ENCODE data around the gene GNAO1. TPM values are rescaled to one million over a fixed set of nuclear protein-coding genes. Genes with fewer than 3 reads are reported as not detected.

GNAO1 gene
- total and polyA plus RNA-seq, 2 of the 13 experiments (the other 11 are each of a cell fraction or from before 2014, with no cell fraction given), result not detected

DNA sequence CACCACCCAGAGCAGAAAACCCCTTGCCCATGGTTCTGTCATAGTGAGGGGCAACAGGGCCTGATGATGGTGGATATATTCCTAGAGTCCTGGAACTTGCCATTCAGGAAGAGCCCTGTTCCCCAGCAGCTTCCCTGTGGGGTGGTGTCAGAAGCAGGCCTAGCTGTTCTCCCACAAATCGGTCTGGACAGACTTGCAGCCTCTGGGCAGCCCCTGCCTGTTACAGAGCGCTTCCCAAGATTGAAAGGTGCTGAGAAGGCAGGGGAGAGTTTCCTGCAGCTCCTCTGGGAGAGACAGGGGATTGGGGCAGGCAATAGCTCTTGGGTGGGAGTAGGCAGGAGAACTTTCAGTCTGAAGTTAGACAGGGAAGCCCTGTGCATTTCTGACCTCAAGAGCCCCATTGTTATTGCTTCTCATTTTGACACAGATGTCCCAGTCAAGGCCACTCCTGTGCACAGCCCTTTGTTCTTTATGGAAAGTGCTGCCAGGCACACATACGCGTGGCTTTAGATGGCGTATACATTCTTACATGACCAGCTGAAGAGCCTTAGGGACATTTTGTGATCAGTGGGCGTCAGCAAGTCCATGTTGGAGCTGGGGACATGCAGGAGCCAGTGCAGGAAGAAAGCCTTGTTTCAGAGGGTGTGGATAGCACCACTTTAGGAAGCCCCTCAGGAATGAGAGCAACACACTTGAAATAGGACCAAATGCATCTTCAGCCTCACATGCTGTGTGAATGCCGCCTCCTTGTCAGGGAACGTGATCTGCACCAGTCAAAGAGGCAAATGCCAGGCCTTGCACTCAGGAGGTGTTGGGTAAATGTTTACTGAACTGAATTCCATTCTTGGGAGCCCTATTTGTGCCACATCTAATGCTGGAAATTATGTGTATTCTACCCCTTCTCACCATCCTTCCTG, 67.5 kb downstream of the GNAO1 start:
- Histone ChIP-seq H3K36me3 (replicated peaks in 1 of 2; ENCODE audit: control insufficient read depth in 1 of 2, insufficient read depth in 2 of 2, low read length in 2 of 2) (no peaks in the 10 kb centered on the region), H2AFZ (ENCODE audit: low read length) (no peak overlapping the region), H3K4me1 (ENCODE audit: insufficient read depth, low read length) (peaks cover 33% of the 10 kb centered on the region), H3K9me3 (ENCODE audit: low read length) (no peaks in the 10 kb centered on the region), H3K9ac (ENCODE audit: insufficient read depth, low read depth, low read length) (no peak overlapping the region), H3K4me3 (replicated peaks in 1 of 3; ENCODE audit: insufficient read depth in 1 of 3, low read depth in 2 of 3, low read length in 3 of 3) (no peak overlapping the region), H3K4me2 (ENCODE audit: low read depth, low read length) (peak overlapping the region; percentile 38), H3K79me2 (ENCODE audit: insufficient read depth, low read length) (no peaks in the 10 kb centered on the region), H3K27me3 (ENCODE audit: control insufficient read depth in 1 of 2, insufficient read depth in 2 of 2, low read length in 2 of 2) (peaks cover 4 to 32% of the 10 kb centered on the region in 2 experiments), H3K27ac (ENCODE audit: extremely low read length, insufficient read depth, low read length) (no peak overlapping the region), H4K20me1 (ENCODE audit: insufficient read depth, low read length) (no peaks in the 10 kb centered on the region)
- ChIA-PET POLR2A (no interaction called here), CTCF (ENCODE audit: low intra/inter-chr PET ratio, low total read pairs) (no interaction called here)
- no peak for FAIRE-seq
- intact Hi-C loops (cut with micrococcal nuclease; ENCODE audit: unreplicated experiment) (no loop called here), in situ Hi-C loops (cut with HindIII; ENCODE audit: extremely low pct_ligation_motif_present, low pct_unique_long_range_greater_than_20kb) (no loop called here)
- no TSS peak for BruUV-seq (replicated peaks)
- WGBS (ENCODE audit: low lambda C conversion rate), result 13% methylated on average over 8 of the region's 8 CpGs
- ATAC-seq, result peak; percentile 80
- peak; percentile 82 for DNase-seq (ENCODE audit: low spot score)
- TF ChIP-seq FOXO1 (CRISPR knock-in tag; IDR thresholded peaks at IDR 0.05) (0 out of 2 replicates have a peak, but pooled peaks have one; percentile 16), CBX5 (CRISPR knock-in tag; IDR thresholded peaks at IDR 0.05; ENCODE audit: borderline replicate concordance) (no peak), NFYB (CRISPR knock-in tag; IDR thresholded peaks at IDR 0.05) (no peak), ZFYVE20 (CRISPR knock-in tag; IDR thresholded peaks at IDR 0.05; ENCODE audit: borderline replicate concordance, low read depth) (no peak), RXRA (CRISPR knock-in tag; IDR thresholded peaks at IDR 0.05) (peak; percentile 66; the same call in 1 of the 2 replicates), RARA (CRISPR knock-in tag; IDR thresholded peaks at IDR 0.05) (peak; percentile 57), SOX5 (CRISPR knock-in tag; IDR thresholded peaks at IDR 0.05; ENCODE audit: borderline replicate concordance) (peak; percentile 97), HHEX (CRISPR knock-in tag; IDR thresholded peaks at IDR 0.05) (no peak), ASH2L (IDR thresholded peaks at IDR 0.05; ENCODE audit: insufficient read length, low read depth, low read length) (peak; percentile 24), TBX2 (CRISPR knock-in tag; IDR thresholded peaks at IDR 0.05; ENCODE audit: borderline replicate concordance) (peak; percentile 61; the same call in 1 of the 2 replicates), ZNF749 (CRISPR knock-in tag; IDR thresholded peaks at IDR 0.05; ENCODE audit: borderline replicate concordance) (no peak), TEAD3 (CRISPR knock-in tag; optimal IDR thresholded peaks at IDR 0.05; ENCODE audit: borderline replicate concordance) (peak; percentile 16), HOXA3 (CRISPR knock-in tag; IDR thresholded peaks at IDR 0.05) (0 out of 2 replicates have a peak, but pooled peaks have one; percentile 13)
- TF ChIP-seq, protein P1, sequence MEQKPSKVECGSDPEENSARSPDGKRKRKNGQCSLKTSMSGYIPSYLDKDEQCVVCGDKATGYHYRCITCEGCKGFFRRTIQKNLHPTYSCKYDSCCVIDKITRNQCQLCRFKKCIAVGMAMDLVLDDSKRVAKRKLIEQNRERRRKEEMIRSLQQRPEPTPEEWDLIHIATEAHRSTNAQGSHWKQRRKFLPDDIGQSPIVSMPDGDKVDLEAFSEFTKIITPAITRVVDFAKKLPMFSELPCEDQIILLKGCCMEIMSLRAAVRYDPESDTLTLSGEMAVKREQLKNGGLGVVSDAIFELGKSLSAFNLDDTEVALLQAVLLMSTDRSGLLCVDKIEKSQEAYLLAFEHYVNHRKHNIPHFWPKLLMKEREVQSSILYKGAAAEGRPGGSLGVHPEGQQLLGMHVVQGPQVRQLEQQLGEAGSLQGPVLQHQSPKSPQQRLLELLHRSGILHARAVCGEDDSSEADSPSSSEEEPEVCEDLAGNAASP (CRISPR knock-in tag; IDR thresholded peaks at IDR 0.05; ENCODE audit: borderline replicate concordance), result peak; percentile 35; the same call in 1 of the 2 replicates
- TF ChIP-seq, protein P2, sequence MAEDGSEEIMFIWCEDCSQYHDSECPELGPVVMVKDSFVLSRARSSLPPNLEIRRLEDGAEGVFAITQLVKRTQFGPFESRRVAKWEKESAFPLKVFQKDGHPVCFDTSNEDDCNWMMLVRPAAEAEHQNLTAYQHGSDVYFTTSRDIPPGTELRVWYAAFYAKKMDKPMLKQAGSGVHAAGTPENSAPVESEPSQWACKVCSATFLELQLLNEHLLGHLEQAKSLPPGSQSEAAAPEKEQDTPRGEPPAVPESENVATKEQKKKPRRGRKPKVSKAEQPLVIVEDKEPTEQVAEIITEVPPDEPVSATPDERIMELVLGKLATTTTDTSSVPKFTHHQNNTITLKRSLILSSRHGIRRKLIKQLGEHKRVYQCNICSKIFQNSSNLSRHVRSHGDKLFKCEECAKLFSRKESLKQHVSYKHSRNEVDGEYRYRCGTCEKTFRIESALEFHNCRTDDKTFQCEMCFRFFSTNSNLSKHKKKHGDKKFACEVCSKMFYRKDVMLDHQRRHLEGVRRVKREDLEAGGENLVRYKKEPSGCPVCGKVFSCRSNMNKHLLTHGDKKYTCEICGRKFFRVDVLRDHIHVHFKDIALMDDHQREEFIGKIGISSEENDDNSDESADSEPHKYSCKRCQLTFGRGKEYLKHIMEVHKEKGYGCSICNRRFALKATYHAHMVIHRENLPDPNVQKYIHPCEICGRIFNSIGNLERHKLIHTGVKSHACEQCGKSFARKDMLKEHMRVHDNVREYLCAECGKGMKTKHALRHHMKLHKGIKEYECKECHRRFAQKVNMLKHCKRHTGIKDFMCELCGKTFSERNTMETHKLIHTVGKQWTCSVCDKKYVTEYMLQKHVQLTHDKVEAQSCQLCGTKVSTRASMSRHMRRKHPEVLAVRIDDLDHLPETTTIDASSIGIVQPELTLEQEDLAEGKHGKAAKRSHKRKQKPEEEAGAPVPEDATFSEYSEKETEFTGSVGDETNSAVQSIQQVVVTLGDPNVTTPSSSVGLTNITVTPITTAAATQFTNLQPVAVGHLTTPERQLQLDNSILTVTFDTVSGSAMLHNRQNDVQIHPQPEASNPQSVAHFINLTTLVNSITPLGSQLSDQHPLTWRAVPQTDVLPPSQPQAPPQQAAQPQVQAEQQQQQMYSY (CRISPR knock-in tag; IDR thresholded peaks at IDR 0.05), result no peak

Measured in HepG2 (cell line).